ENCODE results near the gene NADSYN1. TPM values are rescaled to one million over a fixed set of nuclear protein-coding genes. Genes with fewer than 3 reads are reported as not detected.
A peak's percentile ranks its signal among the peaks of the same experiment; 100 is the strongest.

NADSYN1 gene
- total and polyA plus RNA-seq, 10 donors: 68.4 to 137 (median 105) TPM

GRCh38 chr11:71499546-71499945, 46.5 kb downstream of the NADSYN1 start:
- peak; percentile 7 for DNase-seq

GRCh38 chr11:71500601-71501021, 47.6 kb downstream of the NADSYN1 start:
- H3K4me3 ChIP-seq: no peak overlapping the region
- WGBS, 5 donors: 51 to 67% (median 59%) methylated on average over 5 to 6 of the region's 6 CpGs
- peak; percentile 71 for DNase-seq
- no peaks in the 10 kb centered on the region for H3K27me3 ChIP-seq (replicated peaks in 1 of 7)
- peaks cover 6 to 97% (median 76%) of the 10 kb centered on the region in 6 donors for H3K36me3 ChIP-seq
- H3K4me1 ChIP-seq: peaks cover 0 to 9% (median 0%) of the 10 kb centered on the region in 6 donors
- no peak overlapping the region for H3K27ac ChIP-seq
- intact Hi-C loops (cut with DNase I; ENCODE audit: low total_unique reads): no loop called here
- H3K9me3 ChIP-seq: no peaks in the 10 kb centered on the region
- TF ChIP-seq POLR2AphosphoS5 (IDR thresholded peaks at IDR 0.05) (peak; percentile 22 to 58 (median 51)), POLR2A (IDR thresholded peaks at IDR 0.05) (no peak), CTCF (IDR thresholded peaks at IDR 0.05 in 8 of 11, conservative IDR thresholded peaks at IDR 0.05 in 3 of 11) (no peak)

More at GRCh38 chr11:71499546-71499945, 46.5 kb downstream of the NADSYN1 start:
- WGBS, 5 donors: 94 to 99% (median 96%) methylated on average over 6 of the region's 6 CpGs
- Histone ChIP-seq H3K4me3 (no peak overlapping the region), H3K4me1 (peaks cover 0 to 9% (median 0%) of the 10 kb centered on the region in 6 donors), H3K27ac (no peak overlapping the region), H3K36me3 (peaks cover 8 to 97% (median 83%) of the 10 kb centered on the region in 6 donors), H3K9me3 (no peaks in the 10 kb centered on the region), H3K27me3 (replicated peaks in 1 of 7) (no peaks in the 10 kb centered on the region)
- intact Hi-C loops (cut with DNase I; ENCODE audit: low total_unique reads): no loop called here
- no peak for TF ChIP-seq POLR2A (IDR thresholded peaks at IDR 0.05)
- TF ChIP-seq CTCF (IDR thresholded peaks at IDR 0.05 in 8 of 11, conservative IDR thresholded peaks at IDR 0.05 in 3 of 11): no peak
- no peak for TF ChIP-seq POLR2AphosphoS5 (IDR thresholded peaks at IDR 0.05)

- DNase-seq: no peak
- intact Hi-C loops (cut with DNase I; ENCODE audit: low total_unique reads): no loop called here
- Histone ChIP-seq H3K4me3 (no peak overlapping the region), H3K36me3 (peaks cover 6 to 97% (median 74%) of the 10 kb centered on the region in 6 donors), H3K4me1 (peaks cover 0 to 9% (median 0%) of the 10 kb centered on the region in 6 donors), H3K27me3 (replicated peaks in 1 of 7) (no peaks in the 10 kb centered on the region), H3K9me3 (peaks cover 0 to 7% (median 0%) of the 10 kb centered on the region in 8 donors), H3K27ac (no peak overlapping the region)
- TF ChIP-seq CTCF (IDR thresholded peaks at IDR 0.05 in 8 of 11, conservative IDR thresholded peaks at IDR 0.05 in 3 of 11) (no peak), POLR2A (IDR thresholded peaks at IDR 0.05) (no peak), POLR2AphosphoS5 (IDR thresholded peaks at IDR 0.05) (no peak)
- 94 to 96% (median 96%) methylated on average over 29 to 30 of the region's 30 CpGs for WGBS, 5 donors
Measured at GRCh38 chr11:71501071-71501985, 48.3 kb downstream of the NADSYN1 start.

GRCh38 chr11:71502026-71502425, 49.0 kb downstream of the NADSYN1 start:
- no peak for TF ChIP-seq POLR2A (IDR thresholded peaks at IDR 0.05)
- TF ChIP-seq CTCF (IDR thresholded peaks at IDR 0.05 in 8 of 11, conservative IDR thresholded peaks at IDR 0.05 in 3 of 11): no peak
- TF ChIP-seq POLR2AphosphoS5 (IDR thresholded peaks at IDR 0.05): no peak
- H3K9me3 ChIP-seq: peaks cover 0 to 14% (median 4%) of the 10 kb centered on the region in 8 donors
- 93 to 97% (median 96%) methylated on average over 10 of the region's 10 CpGs for WGBS, 5 donors
- DNase-seq: no peak
- intact Hi-C loops (cut with DNase I; ENCODE audit: low total_unique reads): no loop called here
- no peak overlapping the region for H3K27ac ChIP-seq
- peaks cover 0 to 9% (median 0%) of the 10 kb centered on the region in 6 donors for H3K4me1 ChIP-seq
- H3K36me3 ChIP-seq: peaks cover 6 to 97% (median 71%) of the 10 kb centered on the region in 6 donors
- no peaks in the 10 kb centered on the region for H3K27me3 ChIP-seq (replicated peaks in 1 of 7)
- no peak overlapping the region for H3K4me3 ChIP-seq

Data from spleen (tissue), 11 donors.